ENCODE results near the gene TBPL1. TPM values are rescaled to one million over a fixed set of nuclear protein-coding genes. Genes with fewer than 3 reads are reported as not detected.

Gene TBPL1
- total and polyA plus RNA-seq, 2 of the 13 experiments (the other 11 are each of a cell fraction or from before 2014, with no cell fraction given): 25.3 to 39.3 TPM

DNA sequence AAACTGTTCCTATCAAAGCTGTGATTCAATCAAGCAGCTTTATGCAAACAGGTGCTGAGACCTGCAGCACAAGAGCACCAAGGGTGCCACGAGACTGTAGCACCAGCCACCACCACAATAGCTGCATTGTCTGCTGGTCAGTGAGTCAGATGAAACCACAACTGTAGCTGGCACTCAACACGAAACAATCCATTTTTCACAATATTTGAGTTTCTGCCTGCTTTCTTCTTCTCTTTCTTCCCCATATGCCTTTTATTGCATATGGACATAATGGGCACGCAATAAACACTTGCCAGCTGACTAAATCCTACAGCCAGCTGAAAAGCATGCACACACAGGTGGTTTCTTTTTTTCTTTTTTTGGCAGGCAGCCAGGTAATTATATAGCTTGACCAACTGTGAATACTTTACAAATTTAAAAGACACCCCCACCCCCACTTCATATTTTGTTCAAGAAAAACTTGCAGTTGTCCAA lies 82.8 kb downstream of the TBPL1 start (continued):
- TF ChIP-seq, protein P1, sequence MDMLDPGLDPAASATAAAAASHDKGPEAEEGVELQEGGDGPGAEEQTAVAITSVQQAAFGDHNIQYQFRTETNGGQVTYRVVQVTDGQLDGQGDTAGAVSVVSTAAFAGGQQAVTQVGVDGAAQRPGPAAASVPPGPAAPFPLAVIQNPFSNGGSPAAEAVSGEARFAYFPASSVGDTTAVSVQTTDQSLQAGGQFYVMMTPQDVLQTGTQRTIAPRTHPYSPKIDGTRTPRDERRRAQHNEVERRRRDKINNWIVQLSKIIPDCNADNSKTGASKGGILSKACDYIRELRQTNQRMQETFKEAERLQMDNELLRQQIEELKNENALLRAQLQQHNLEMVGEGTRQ (IDR thresholded peaks at IDR 0.05; ENCODE audit: low read depth, low read length): no peak
- TF ChIP-seq, protein P1 (CRISPR knock-in tag; IDR thresholded peaks at IDR 0.05; ENCODE audit: borderline replicate concordance): no peak
- no peak for TF ChIP-seq PLRG1 (conservative IDR thresholded peaks at IDR 0.05)
- no peak for TF ChIP-seq ZBTB8A (CRISPR knock-in tag; IDR thresholded peaks at IDR 0.05; ENCODE audit: borderline replicate concordance, low read depth)
- no peak for TF ChIP-seq ZNF839 (CRISPR knock-in tag; IDR thresholded peaks at IDR 0.05; ENCODE audit: borderline replicate concordance)
- TF ChIP-seq MZF1 (CRISPR knock-in tag; IDR thresholded peaks at IDR 0.05; ENCODE audit: borderline replicate concordance): no peak
- peak; percentile 70; the same call in 1 of the 2 replicates for TF ChIP-seq SOX5 (CRISPR knock-in tag; IDR thresholded peaks at IDR 0.05; ENCODE audit: borderline replicate concordance)
- no peak for TF ChIP-seq GABPB1 (CRISPR knock-in tag; IDR thresholded peaks at IDR 0.05)
- no peak for TF ChIP-seq RBM39 (IDR thresholded peaks at IDR 0.05; ENCODE audit: low read depth, low read length, poor library complexity, severe bottlenecking)
- no peak for TF ChIP-seq TAF15 (IDR thresholded peaks at IDR 0.05; ENCODE audit: low read depth, low read length, poor library complexity, severe bottlenecking)
- no peak for TF ChIP-seq NR2C2 (CRISPR knock-in tag; IDR thresholded peaks at IDR 0.05; ENCODE audit: borderline replicate concordance)
- TF ChIP-seq, protein P2, sequence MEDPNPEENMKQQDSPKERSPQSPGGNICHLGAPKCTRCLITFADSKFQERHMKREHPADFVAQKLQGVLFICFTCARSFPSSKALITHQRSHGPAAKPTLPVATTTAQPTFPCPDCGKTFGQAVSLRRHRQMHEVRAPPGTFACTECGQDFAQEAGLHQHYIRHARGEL (CRISPR knock-in tag; IDR thresholded peaks at IDR 0.05): no peak
- no peak for TF ChIP-seq YEATS2 (CRISPR knock-in tag; IDR thresholded peaks at IDR 0.05; ENCODE audit: borderline replicate concordance)
- TF ChIP-seq, protein P3, sequence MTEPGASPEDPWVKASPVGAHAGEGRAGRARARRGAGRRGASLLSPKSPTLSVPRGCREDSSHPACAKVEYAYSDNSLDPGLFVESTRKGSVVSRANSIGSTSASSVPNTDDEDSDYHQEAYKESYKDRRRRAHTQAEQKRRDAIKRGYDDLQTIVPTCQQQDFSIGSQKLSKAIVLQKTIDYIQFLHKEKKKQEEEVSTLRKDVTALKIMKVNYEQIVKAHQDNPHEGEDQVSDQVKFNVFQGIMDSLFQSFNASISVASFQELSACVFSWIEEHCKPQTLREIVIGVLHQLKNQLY (CRISPR knock-in tag; IDR thresholded peaks at IDR 0.05): no peak
- TF ChIP-seq FOSL2 (CRISPR knock-in tag; IDR thresholded peaks at IDR 0.05): peak; percentile 74
- TF ChIP-seq ZNF24 (IDR thresholded peaks at IDR 0.05): no peak
- no peak for TF ChIP-seq TAF1 (CRISPR knock-in tag; IDR thresholded peaks at IDR 0.05)
- TF ChIP-seq, protein P4, sequence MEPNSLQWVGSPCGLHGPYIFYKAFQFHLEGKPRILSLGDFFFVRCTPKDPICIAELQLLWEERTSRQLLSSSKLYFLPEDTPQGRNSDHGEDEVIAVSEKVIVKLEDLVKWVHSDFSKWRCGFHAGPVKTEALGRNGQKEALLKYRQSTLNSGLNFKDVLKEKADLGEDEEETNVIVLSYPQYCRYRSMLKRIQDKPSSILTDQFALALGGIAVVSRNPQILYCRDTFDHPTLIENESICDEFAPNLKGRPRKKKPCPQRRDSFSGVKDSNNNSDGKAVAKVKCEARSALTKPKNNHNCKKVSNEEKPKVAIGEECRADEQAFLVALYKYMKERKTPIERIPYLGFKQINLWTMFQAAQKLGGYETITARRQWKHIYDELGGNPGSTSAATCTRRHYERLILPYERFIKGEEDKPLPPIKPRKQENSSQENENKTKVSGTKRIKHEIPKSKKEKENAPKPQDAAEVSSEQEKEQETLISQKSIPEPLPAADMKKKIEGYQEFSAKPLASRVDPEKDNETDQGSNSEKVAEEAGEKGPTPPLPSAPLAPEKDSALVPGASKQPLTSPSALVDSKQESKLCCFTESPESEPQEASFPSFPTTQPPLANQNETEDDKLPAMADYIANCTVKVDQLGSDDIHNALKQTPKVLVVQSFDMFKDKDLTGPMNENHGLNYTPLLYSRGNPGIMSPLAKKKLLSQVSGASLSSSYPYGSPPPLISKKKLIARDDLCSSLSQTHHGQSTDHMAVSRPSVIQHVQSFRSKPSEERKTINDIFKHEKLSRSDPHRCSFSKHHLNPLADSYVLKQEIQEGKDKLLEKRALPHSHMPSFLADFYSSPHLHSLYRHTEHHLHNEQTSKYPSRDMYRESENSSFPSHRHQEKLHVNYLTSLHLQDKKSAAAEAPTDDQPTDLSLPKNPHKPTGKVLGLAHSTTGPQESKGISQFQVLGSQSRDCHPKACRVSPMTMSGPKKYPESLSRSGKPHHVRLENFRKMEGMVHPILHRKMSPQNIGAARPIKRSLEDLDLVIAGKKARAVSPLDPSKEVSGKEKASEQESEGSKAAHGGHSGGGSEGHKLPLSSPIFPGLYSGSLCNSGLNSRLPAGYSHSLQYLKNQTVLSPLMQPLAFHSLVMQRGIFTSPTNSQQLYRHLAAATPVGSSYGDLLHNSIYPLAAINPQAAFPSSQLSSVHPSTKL (CRISPR knock-in tag; IDR thresholded peaks at IDR 0.05): peak; percentile 17; the same call in 1 of the 2 replicates
- no peak for TF ChIP-seq ERF (CRISPR knock-in tag; IDR thresholded peaks at IDR 0.05)
- no peak for TF ChIP-seq ZNF30 (CRISPR knock-in tag; IDR thresholded peaks at IDR 0.05)
- peak; percentile 92 for TF ChIP-seq LCORL (IDR thresholded peaks at IDR 0.05)
- no peak for TF ChIP-seq LCORL (CRISPR knock-in tag; IDR thresholded peaks at IDR 0.05)
- no peak for TF ChIP-seq ZNF567 (CRISPR knock-in tag; IDR thresholded peaks at IDR 0.05; ENCODE audit: borderline replicate concordance)
- peak; percentile 85 for TF ChIP-seq BHLHE40 (IDR thresholded peaks at IDR 0.05; ENCODE audit: low read length)
- TF ChIP-seq ZNF501 (CRISPR knock-in tag; IDR thresholded peaks at IDR 0.05): no peak
- TF ChIP-seq MXD4 (CRISPR knock-in tag; IDR thresholded peaks at IDR 0.05): no peak
